H1 (cell line): ENCODE measurements around the gene NSD2. TPM values are rescaled to one million over a fixed set of nuclear protein-coding genes. Genes with fewer than 3 reads are reported as not detected.

Source experiments
- CTCF ChIA-PET: fragments of 300-600 bp; sonication (Branson Sonifier 250); formaldehyde crosslinking; loops from one replicate; lab custom pipeline; 2021; ENCODE audit not compliant: partially characterized antibody; lab: Charles Lee
- POLR2A ChIA-PET: fragments of 300-600 bp; sonication (Branson Sonifier 250); formaldehyde crosslinking; loops from one replicate; lab custom pipeline; 2021; ENCODE audit warnings: inconsistent platforms; ENCODE audit not compliant: partially characterized antibody; lab: Charles Lee
- DNase-seq, 2 experiments: peaks; one replicate each; pipeline versions ENCODE4 v3.0.0 to v3.0.0-alpha.2; 2010 to 2022; ENCODE audit warnings: low spot score in 2 of 2, low read depth in 1 of 2, mixed read lengths in 1 of 2
- FAIRE-seq: peaks from 2 replicates; lab custom pipeline; 2011; peaks lifted over from hg19 to GRCh38; lab: Jason Lieb, UNC
- H2AFZ ChIP-seq: 2 replicates; pipeline ENCODE4 v1.8.1; 2012; ENCODE audit warnings: low read length, inconsistent platforms
- H2AK5ac ChIP-seq: 2 replicates; pipeline ENCODE4 v1.6.1; 2013; ENCODE audit warnings: low read depth, low read length
- H2BK120ac ChIP-seq: replicated peaks from 2 replicates; pipeline ENCODE3; 2013; ENCODE audit warnings: low read depth, low read length, inconsistent platforms
- H2BK12ac ChIP-seq: 2 replicates; pipeline ENCODE4 v1.6.1; 2013; ENCODE audit warnings: low read depth, low read length
- H2BK15ac ChIP-seq: 2 replicates; pipeline ENCODE4 v1.6.1; 2013; ENCODE audit warnings: low read length
- H2BK20ac ChIP-seq: 2 replicates; pipeline ENCODE4 v1.6.1; 2013; ENCODE audit warnings: low read length
- H2BK5ac ChIP-seq: 2 replicates; pipeline ENCODE4 v1.6.1; 2013; ENCODE audit warnings: low read depth, low read length
- H3K14ac ChIP-seq: 2 replicates; pipeline ENCODE4 v1.6.1; 2013; ENCODE audit warnings: inconsistent platforms; ENCODE audit not compliant: insufficient read length
- H3K18ac ChIP-seq: 2 replicates; pipeline ENCODE4 v1.6.1; 2013; ENCODE audit warnings: low read length; ENCODE audit errors: extremely low read depth
- H3K23ac ChIP-seq: 2 replicates; pipeline ENCODE4 v1.6.1; 2013; ENCODE audit warnings: inconsistent platforms; ENCODE audit not compliant: insufficient read length
- H3K23me2 ChIP-seq: 2 replicates; pipeline ENCODE4 v1.6.1; 2013; ENCODE audit warnings: low read depth, low read length
- H3K27ac ChIP-seq: 2 replicates; pipeline ENCODE4 v1.6.1; 2011; ENCODE audit warnings: low read depth, low read length, inconsistent platforms
- H3K27me3 ChIP-seq, 4 experiments: replicated peaks in 1 of 4; 1 replicate in 1 of 4; 2 replicates in 3 of 4; pipeline versions ENCODE4 v1.6.1 to v1.8.1; 2011 to 2013; ENCODE audit warnings: low read length in 3 of 4, mild to moderate bottlenecking in 3 of 4, inconsistent platforms in 2 of 4, mixed read lengths in 2 of 4, moderate library complexity in 1 of 4; ENCODE audit not compliant: control insufficient read depth in 3 of 4, insufficient read depth in 3 of 4; ENCODE audit errors: extremely low read depth in 1 of 4
- H3K36me3 ChIP-seq, 4 experiments: 2 replicates each; pipeline versions ENCODE4 v1.6.1 to v1.8.1; 2011 to 2013; ENCODE audit warnings: mild to moderate bottlenecking in 4 of 4, low read length in 3 of 4, moderate library complexity in 2 of 4, control low read depth in 1 of 4, inconsistent platforms in 1 of 4; ENCODE audit not compliant: insufficient read depth in 4 of 4, control insufficient read depth in 2 of 4
- H3K4ac ChIP-seq: replicated peaks from 2 replicates; pipeline ENCODE3; 2013; ENCODE audit warnings: low read length, low read depth, mixed read lengths, inconsistent platforms; ENCODE audit not compliant: insufficient read length
- H3K4me1 ChIP-seq, 4 experiments: replicated peaks in 1 of 4; 1 replicate in 1 of 4; 2 replicates in 3 of 4; pipeline versions ENCODE4 v1.6.1 to v1.8.1; 2011 to 2013; ENCODE audit warnings: low read length in 3 of 4, inconsistent platforms in 2 of 4, mixed read lengths in 1 of 4; ENCODE audit not compliant: insufficient read depth in 4 of 4, control insufficient read depth in 3 of 4
- H3K4me2 ChIP-seq, 2 experiments: 2 replicates each; pipeline versions ENCODE4 v1.6.1 to v1.8.1; 2011 to 2013; ENCODE audit warnings: low read depth in 2 of 2, low read length in 2 of 2, control low read depth in 1 of 2, inconsistent platforms in 1 of 2, mild to moderate bottlenecking in 1 of 2; ENCODE audit not compliant: insufficient read depth in 1 of 2
- H3K4me3 ChIP-seq, 4 experiments: fragments of 200-600, 300-600 bp in 1 of 4; sonication (generic), shearing (Covaris generic), sonication (Bioruptor Twin) in 1 of 4; 2 replicates each; pipeline versions ENCODE4 v1.5.1 to v1.8.1; 2011 to 2016; ENCODE audit warnings: low read length in 4 of 4, low read depth in 3 of 4, control low read depth in 2 of 4, inconsistent platforms in 2 of 4, mild to moderate bottlenecking in 2 of 4, mixed read lengths in 1 of 4, moderate library complexity in 1 of 4; ENCODE audit not compliant: insufficient read depth in 2 of 4; ENCODE audit errors: extremely low read depth in 1 of 4
- H3K56ac ChIP-seq: replicated peaks from 2 replicates; pipeline ENCODE3; 2013; ENCODE audit warnings: low read depth, mild to moderate bottlenecking, mixed read lengths, low read length, inconsistent platforms; ENCODE audit not compliant: insufficient read length
- H3K79me1 ChIP-seq: 2 replicates; pipeline ENCODE4 v1.6.1; 2013; ENCODE audit warnings: low read depth, low read length, control low read depth
- H3K79me2 ChIP-seq, 2 experiments: 2 replicates each; pipeline versions ENCODE4 v1.6.1 to v1.8.1; 2012 to 2013; ENCODE audit warnings: low read length in 2 of 2, mild to moderate bottlenecking in 2 of 2, inconsistent platforms in 1 of 2; ENCODE audit not compliant: insufficient read depth in 2 of 2, control insufficient read depth in 1 of 2
- H3K9ac ChIP-seq, 4 experiments: replicated peaks in 1 of 4; 1 replicate in 1 of 4; 2 replicates in 3 of 4; pipeline versions ENCODE4 v1.6.1 to v1.8.1; 2011 to 2013; ENCODE audit warnings: low read depth in 3 of 4, low read length in 3 of 4, control low read depth in 2 of 4, mild to moderate bottlenecking in 2 of 4, moderate library complexity in 2 of 4, inconsistent platforms in 1 of 4; ENCODE audit errors: extremely low read depth in 1 of 4
- H3K9me3 ChIP-seq, 2 experiments: 2 replicates each; pipeline versions ENCODE4 v1.6.1 to v1.8.1; 2012 to 2013; ENCODE audit warnings: mild to moderate bottlenecking in 2 of 2, moderate library complexity in 2 of 2, control low read depth in 1 of 2, inconsistent platforms in 1 of 2, low read depth in 1 of 2, low read length in 1 of 2, mixed read lengths in 1 of 2; ENCODE audit not compliant: insufficient read depth in 2 of 2
- H4K20me1 ChIP-seq, 2 experiments: replicated peaks in 1 of 2; 2 replicates each; pipeline versions ENCODE3 to v1.8.1; 2011 to 2013; ENCODE audit warnings: inconsistent platforms in 2 of 2, low read length in 2 of 2, mild to moderate bottlenecking in 1 of 2; ENCODE audit not compliant: insufficient read depth in 2 of 2, control insufficient read depth in 1 of 2
- H4K5ac ChIP-seq: 2 replicates; pipeline ENCODE4 v1.6.1; 2013; ENCODE audit warnings: low read length, low read depth, mixed read lengths, inconsistent platforms; ENCODE audit not compliant: insufficient read length
- H4K8ac ChIP-seq: 2 replicates; pipeline ENCODE4 v1.8.0; 2013; ENCODE audit warnings: mild to moderate bottlenecking, moderate library complexity, low read length, inconsistent platforms; ENCODE audit not compliant: insufficient read depth; ENCODE audit errors: extremely low read depth
- H4K91ac ChIP-seq: replicated peaks from 2 replicates; pipeline ENCODE3; 2013; ENCODE audit warnings: low read length, mixed read lengths, inconsistent platforms; ENCODE audit not compliant: insufficient read length
- CBX8 ChIP-seq: fragments of 300-800, 300-1000 bp; sonication (generic); IDR thresholded peaks from 2 replicates; pipeline ENCODE4 v1.7.1; 2016; ENCODE audit warnings: low read depth, low read length, borderline replicate concordance
- CEBPB ChIP-seq: IDR thresholded peaks from 2 replicates; pipeline ENCODE4 v1.6.1; 2012; ENCODE audit warnings: low read depth, low read length
- KDM1A ChIP-seq: fragments of 200-600, 300-600 bp; sonication (generic); IDR thresholded peaks from 2 replicates; pipeline ENCODE4 v1.7.1; 2016; ENCODE audit warnings: mild to moderate bottlenecking, low read length, borderline replicate concordance
- KDM5A ChIP-seq: fragments of 200-600 bp; IDR thresholded peaks from 2 replicates; pipeline ENCODE4 v1.7.1; 2012; ENCODE audit warnings: mild to moderate bottlenecking, low read length, inconsistent platforms, mixed read lengths
- MAFK ChIP-seq: IDR thresholded peaks from 2 replicates; pipeline ENCODE4 v1.6.1; 2012; ENCODE audit warnings: low read depth, mild to moderate bottlenecking, improper control_type of control experiment, low read length
- POLR2AphosphoS5 ChIP-seq: IDR thresholded peaks from 2 replicates; pipeline ENCODE4 v1.6.1; 2011; ENCODE audit warnings: low read depth, low read length
- RBBP5 ChIP-seq: IDR thresholded peaks from 2 replicates; pipeline ENCODE4 v1.7.1; 2012; ENCODE audit warnings: low read depth, mild to moderate bottlenecking, inconsistent platforms, low read length, moderate library complexity, borderline replicate concordance
- RFX5 ChIP-seq: IDR thresholded peaks from 2 replicates; pipeline ENCODE4 v1.6.1; 2011; ENCODE audit warnings: low read depth, low read length, improper control_type of control experiment, borderline replicate concordance
- SIN3A ChIP-seq, 2 experiments: IDR thresholded peaks in 1 of 2; conservative IDR thresholded peaks in 1 of 2; 2 replicates each; pipeline ENCODE4 v1.6.1; 2011 to 2012; ENCODE audit warnings: low read length in 2 of 2, improper control_type of control experiment in 1 of 2, low read depth in 1 of 2, mild to moderate bottlenecking in 1 of 2
- TEAD4 ChIP-seq: IDR thresholded peaks from 2 replicates; pipeline ENCODE4 v1.6.1; 2012; ENCODE audit warnings: low read depth, low read length, inconsistent platforms, mixed read lengths
- WGBS, 2 experiments: shearing (Covaris generic) in 1 of 2; methylation state at CpG; one replicate each; pipeline versions ENCODE4 v1.1.6 to v1.1.7; 2013 to 2015; ENCODE audit warnings: low lambda C conversion rate in 2 of 2, mixed read lengths in 2 of 2, inconsistent platforms in 1 of 2, low coverage in 1 of 2, missing lambda C conversion rate in 1 of 2; ENCODE audit not compliant: insufficient replicate concordance in 2 of 2, insufficient coverage in 1 of 2, insufficient read length in 1 of 2; ENCODE audit errors: extremely low coverage in 1 of 2, missing lambda C conversion rate in 1 of 2; 5-methylcytosine and 5-hydroxymethylcytosine counted together
- polyA plus RNA-seq, 7 experiments: library from polyadenylated mRNA; depleted of rRNA in 3 of 7; stranded (reverse) in 5 of 7; unstranded in 2 of 7; fragments of >200 nt in 5 of 7; fragments of 200-250 nt in 2 of 7; gene quantifications; 1 replicate in 5 of 7; 2 replicates in 1 of 7; 4 replicates in 1 of 7; pipeline versions ENCODE4 v1.2.1 to v1.2.3, GENCODE V29; 2011 to 2013; ENCODE audit warnings: missing spikeins in 2 of 7, mixed read lengths in 2 of 7
- total RNA-seq: library from RNA; stranded (reverse); fragmentation: NEBNext Ultra II Directional; extraction: Animal tissue kit (Norgen Biotek cat#: 25700); gene quantifications from 2 replicates; pipeline ENCODE4 v1.2.1, GENCODE V29; 2021

NSD2 gene
- total and polyA plus RNA-seq, 2 of the 8 experiments (the other 6 are each of a cell fraction or from before 2014, with no cell fraction given): 26.7 to 129 TPM

DNA sequence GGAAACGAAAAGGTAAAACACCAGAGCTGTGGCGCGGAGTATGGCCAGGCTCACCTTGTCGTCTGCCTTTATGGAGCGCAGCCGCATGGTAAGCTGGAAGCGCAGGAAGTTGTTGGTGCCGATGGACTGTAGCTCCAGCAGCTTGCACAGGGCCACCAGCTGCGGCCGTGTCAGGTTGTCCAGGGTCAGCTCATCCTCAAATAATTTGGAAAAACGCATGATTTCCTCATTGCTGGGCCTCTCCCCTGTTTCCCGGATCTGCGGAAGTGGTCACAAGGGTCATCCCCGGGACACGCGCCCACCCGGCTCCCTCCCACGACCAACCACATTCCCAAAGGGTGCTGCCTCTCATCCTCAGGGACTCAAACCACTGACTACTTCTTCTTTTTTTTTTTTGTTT is 38.5 kb upstream of the NSD2 start:
- peaks cover 0 to 9% of the 10 kb centered on the region in 2 experiments for H4K20me1 ChIP-seq
- H3K4me3 ChIP-seq: no peak overlapping the region
- H2BK12ac ChIP-seq: no peak overlapping the region
- no peaks in the 10 kb centered on the region for H3K27me3 ChIP-seq
- H3K4ac ChIP-seq: no peak overlapping the region
- no peak overlapping the region for H3K4me2 ChIP-seq
- no peak overlapping the region for H4K5ac ChIP-seq
- H3K56ac ChIP-seq: no peak overlapping the region
- ChIA-PET CTCF (interaction anchor here (0.6 to 4.1 kb wide), 10 partner anchors 10 to 106 kb away, joined by 3 to 16 read pairs (median 4); no protein-coding TSS in a partner anchor), POLR2A (no interaction called here)
- H2BK120ac ChIP-seq: no peak overlapping the region
- H2AK5ac ChIP-seq: no peak overlapping the region
- H3K79me2 ChIP-seq: no peaks in the 10 kb centered on the region
- no peak overlapping the region for H2BK20ac ChIP-seq
- H3K36me3 ChIP-seq: peaks cover 0 to 25% (median 9%) of the 10 kb centered on the region in 4 experiments; a peak in 5 of 8 replicates
- H3K9ac ChIP-seq: no peak overlapping the region
- H2BK5ac ChIP-seq: no peak overlapping the region
- no peak overlapping the region for H3K27ac ChIP-seq
- peaks cover 0 to 4% (median 1%) of the 10 kb centered on the region in 4 experiments; a peak in 4 of 7 replicates for H3K4me1 ChIP-seq
- no peaks in the 10 kb centered on the region for H3K23me2 ChIP-seq
- DNase-seq (no peak), FAIRE-seq (no peak)
- H2AFZ ChIP-seq: no peak overlapping the region
- H3K9me3 ChIP-seq: no peaks in the 10 kb centered on the region; a peak in 2 of 4 replicates
- TF ChIP-seq POLR2AphosphoS5 (no peak), CEBPB (no peak), SIN3A (conservative IDR thresholded peaks at IDR 0.05 in 1 of 2, IDR thresholded peaks at IDR 0.05 in 1 of 2; ENCODE audit: low read depth in 1 of 2, low read length in 2 of 2) (no peak), RFX5 (no peak), TEAD4 (no peak), CBX8 (no peak), KDM1A (no peak), RBBP5 (no peak), MAFK (no peak), KDM5A (no peak)
- no peaks in the 10 kb centered on the region for H3K79me1 ChIP-seq
- H4K91ac ChIP-seq: no peak overlapping the region
- no peak overlapping the region for H3K23ac ChIP-seq
- WGBS, 2 experiments: 93% methylated on average over 18 of the region's 18 CpGs; no CpG with 5 or more reads in 1 of the 2 experiments
- no peak overlapping the region for H3K18ac ChIP-seq
- H4K8ac ChIP-seq: no peak overlapping the region
- H2BK15ac ChIP-seq: no peak overlapping the region
- no peak overlapping the region for H3K14ac ChIP-seq
